EL (cell line): ENCODE measurements around the gene ZFAND3.

ENCODE experiments used
- DNase-seq: peaks from one replicate; pipeline ENCODE4 v3.0.0-alpha.2; 2016

Gene ZFAND3

GRCh38 chr6:38142178-38142902, 322.8 kb downstream of the ZFAND3 start:
- DNase-seq = no peak

GRCh38 chr6:38143191-38144150, 323.9 kb downstream of the ZFAND3 start:
- DNase-seq = no peak

- no peak for DNase-seq
These were observed 324.9 kb downstream of the ZFAND3 start for GRCh38 chr6:38144365-38144945.

- DNase-seq = no peak
These were observed 326.6 kb downstream of the ZFAND3 start for GRCh38 chr6:38146021-38146733.

- DNase-seq = no peak
These were observed 327.2 kb downstream of the ZFAND3 start for GRCh38 chr6:38146734-38147027.

GRCh38 chr6:38148606-38149005, 329.1 kb downstream of the ZFAND3 start:
- DNase-seq = no peak

- no peak for DNase-seq
These were observed 330.0 kb downstream of the ZFAND3 start for GRCh38 chr6:38149531-38149930.

- no peak for DNase-seq
These were observed 330.5 kb downstream of the ZFAND3 start for GRCh38 chr6:38150021-38150420.

- no peak for DNase-seq
These were observed 331.3 kb downstream of the ZFAND3 start for GRCh38 chr6:38150681-38151296.

GRCh38 chr6:38151580-38152500, 332.3 kb downstream of the ZFAND3 start:
- no peak for DNase-seq

- DNase-seq = no peak
These were observed 333.1 kb downstream of the ZFAND3 start for GRCh38 chr6:38152620-38153019.

GRCh38 chr6:38153076-38153797, 333.7 kb downstream of the ZFAND3 start:
- no peak for DNase-seq

- DNase-seq = no peak
These were observed 334.3 kb downstream of the ZFAND3 start for GRCh38 chr6:38153798-38154345.

GRCh38 chr6:38154731-38155130, 335.2 kb downstream of the ZFAND3 start:
- DNase-seq = no peak

- no peak for DNase-seq
These were observed 335.6 kb downstream of the ZFAND3 start for GRCh38 chr6:38155144-38155543.

GRCh38 chr6:38155621-38156204, 336.2 kb downstream of the ZFAND3 start:
- no peak for DNase-seq

GRCh38 chr6:38156818-38157565, 337.5 kb downstream of the ZFAND3 start:
- DNase-seq = no peak

GRCh38 chr6:38157905-38158304, 338.4 kb downstream of the ZFAND3 start:
- DNase-seq = no peak

GRCh38 chr6:38158762-38159350, 339.3 kb downstream of the ZFAND3 start:
- no peak for DNase-seq
